ENCODE results near the gene SEL1L3. TPM values are rescaled to one million over a fixed set of nuclear protein-coding genes. Genes with fewer than 3 reads are reported as not detected.

Gene SEL1L3
- total RNA-seq, 6 experiments from 2014 or later = 5.0 to 33.6 (median 13.3) TPM

DNA sequence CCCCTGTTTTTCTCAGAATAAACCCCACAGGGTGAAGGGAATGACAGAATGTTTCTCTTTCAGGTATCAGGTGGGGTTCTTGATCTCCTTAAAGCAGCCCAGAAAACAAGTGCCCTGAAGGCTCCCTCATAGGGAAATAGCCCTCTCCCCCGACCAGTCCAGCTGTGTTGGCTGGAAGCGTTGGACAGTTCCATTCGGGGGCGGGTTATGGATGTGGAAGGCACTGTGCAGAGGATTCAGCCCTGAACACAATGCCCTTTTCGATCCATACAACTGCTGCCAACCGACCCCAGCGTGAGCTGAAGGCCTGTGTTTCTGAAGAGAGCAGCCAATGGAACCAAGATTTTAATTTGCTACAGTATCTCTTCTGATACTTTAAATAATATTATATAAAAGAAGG lies 41.5 kb downstream of the SEL1L3 start:
- Histone ChIP-seq H3K27ac (no peak overlapping the region), H3K36me3 (no peaks in the 10 kb centered on the region), H3K9me3 (no peaks in the 10 kb centered on the region), H3K27me3 (no peaks in the 10 kb centered on the region), H3K4me1 (no peaks in the 10 kb centered on the region), H3K4me3 (no peak overlapping the region)
- intact Hi-C loops (cut with DNase I) = no loop called here
- 95% methylated on average over 3 of the region's 7 CpGs for WGBS (ENCODE audit: insufficient coverage, low coverage, low lambda C conversion rate, missing lambda C conversion rate)
- ATAC-seq = no peak
- no peak for DNase-seq
- no peak for TF ChIP-seq CTCF (IDR thresholded peaks at IDR 0.05)
- no peak for TF ChIP-seq POLR2A (IDR thresholded peaks at IDR 0.05)

- ATAC-seq (no peak), DNase-seq (no peak)
- H3K4me3 ChIP-seq = no peak overlapping the region
- no peak overlapping the region for H3K27ac ChIP-seq
- 88% methylated on average over 3 of the region's 4 CpGs for WGBS (ENCODE audit: insufficient coverage, low coverage, low lambda C conversion rate, missing lambda C conversion rate)
- TF ChIP-seq POLR2A (IDR thresholded peaks at IDR 0.05) = no peak
- TF ChIP-seq CTCF (IDR thresholded peaks at IDR 0.05) = no peak
- no peaks in the 10 kb centered on the region for H3K4me1 ChIP-seq
- H3K27me3 ChIP-seq = no peaks in the 10 kb centered on the region
- no peaks in the 10 kb centered on the region for H3K36me3 ChIP-seq
- intact Hi-C loops (cut with DNase I) = no loop called here
- no peaks in the 10 kb centered on the region for H3K9me3 ChIP-seq
Observed at GRCh38 chr4:25818876-25819275, 43.9 kb downstream of the SEL1L3 start.

DNA sequence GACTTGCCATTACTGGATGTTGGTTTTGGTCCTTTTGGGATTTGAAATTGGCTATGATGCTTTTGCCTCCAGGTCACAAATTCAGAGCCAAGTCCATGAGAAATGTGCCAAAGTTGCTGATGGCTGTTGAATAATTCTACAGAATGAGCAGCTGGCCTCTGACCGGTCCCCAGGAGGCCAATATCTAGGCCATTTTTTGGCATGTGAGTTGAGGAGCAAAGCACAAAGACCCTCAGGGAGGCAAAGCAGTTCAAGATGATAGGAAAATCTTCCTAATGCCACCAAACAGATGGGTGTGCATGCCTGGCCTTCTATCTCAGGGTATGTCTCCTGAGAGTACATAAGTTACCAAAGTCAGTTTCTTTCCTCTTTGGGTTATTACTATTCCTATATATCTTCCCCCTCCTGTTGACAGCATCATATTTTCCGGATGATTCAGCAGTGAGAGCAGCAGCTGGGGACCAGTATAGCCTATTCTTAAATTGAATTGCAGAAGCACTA lies 44.4 kb downstream of the SEL1L3 start:
- H3K36me3 ChIP-seq = no peaks in the 10 kb centered on the region
- H3K4me1 ChIP-seq = no peaks in the 10 kb centered on the region
- TF ChIP-seq POLR2A (IDR thresholded peaks at IDR 0.05) (no peak), CTCF (IDR thresholded peaks at IDR 0.05) (no peak)
- H3K4me3 ChIP-seq = no peak overlapping the region
- intact Hi-C loops (cut with DNase I) = no loop called here
- ATAC-seq (no peak), DNase-seq (no peak)
- WGBS (ENCODE audit: insufficient coverage, low coverage, low lambda C conversion rate, missing lambda C conversion rate) = 100% methylated on average over 1 of the region's 2 CpGs
- H3K27me3 ChIP-seq = no peaks in the 10 kb centered on the region
- H3K27ac ChIP-seq = no peak overlapping the region
- H3K9me3 ChIP-seq = no peaks in the 10 kb centered on the region

- 91% methylated on average over 7 of the region's 8 CpGs for WGBS (ENCODE audit: insufficient coverage, low coverage, low lambda C conversion rate, missing lambda C conversion rate)
- DNase-seq = no peak
- Histone ChIP-seq H3K27ac (no peak overlapping the region), H3K36me3 (no peaks in the 10 kb centered on the region), H3K4me3 (no peak overlapping the region), H3K27me3 (no peaks in the 10 kb centered on the region), H3K4me1 (no peaks in the 10 kb centered on the region), H3K9me3 (no peaks in the 10 kb centered on the region)
- intact Hi-C loops (cut with DNase I) = no loop called here
- TF ChIP-seq POLR2A (IDR thresholded peaks at IDR 0.05) = no peak
- no peak for TF ChIP-seq CTCF (IDR thresholded peaks at IDR 0.05)
- ATAC-seq = no peak
Observed at GRCh38 chr4:25817059-25817681, 45.6 kb downstream of the SEL1L3 start.
